ENCODE results near the gene S1PR4. TPM values are rescaled to one million over a fixed set of nuclear protein-coding genes. Genes with fewer than 3 reads are reported as not detected.
"Not testable (repeated sequence)": the region's sequence is repeated elsewhere in the genome, so short reads cannot be mapped to it uniquely, and the experiment has no call there.

Gene S1PR4
- total RNA-seq, 1 experiment from 2014 or later = 0.26 TPM

- CTCF ChIA-PET; H3K9me3 ChIP-seq (ENCODE audit: control insufficient read depth, insufficient read depth, low read depth, low read length); BruUV-seq (replicated peaks); intact Hi-C loops (cut with micrococcal nuclease; ENCODE audit: unreplicated experiment); H3K4me3 ChIP-seq (ENCODE audit: low read depth in 2 of 2, low read length in 2 of 2); in situ Hi-C loops (cut with HindIII; ENCODE audit: low pct_unique_long_range_greater_than_20kb, low sequenced_read_pairs); H3K27me3 ChIP-seq (ENCODE audit: control insufficient read depth, insufficient read depth, low read length); H3K27ac ChIP-seq (ENCODE audit: low read length); POLR2A ChIA-PET; ATAC-seq; H3K36me3 ChIP-seq (ENCODE audit: control insufficient read depth, insufficient read depth, low read length); DNase-seq (ENCODE audit: low read depth, low spot score): not testable (repeated sequence)
- peaks cover 12% of the 10 kb centered on the region for H3K4me1 ChIP-seq (ENCODE audit: control insufficient read depth, insufficient read depth, low read length)
Observed at GRCh38 chr19:3172673-3173000, 5.9 kb upstream of the S1PR4 start.

GRCh38 chr19:3175781-3176714, 2.5 kb upstream of the S1PR4 start:
- intact Hi-C loops (cut with micrococcal nuclease; ENCODE audit: unreplicated experiment) (no loop called here), in situ Hi-C loops (cut with HindIII; ENCODE audit: low pct_unique_long_range_greater_than_20kb, low sequenced_read_pairs) (no loop called here)
- H3K27me3 ChIP-seq (ENCODE audit: control insufficient read depth, insufficient read depth, low read length) = no peaks in the 10 kb centered on the region
- BruUV-seq (replicated peaks) = no TSS peak
- ATAC-seq = peak; percentile 61
- H3K4me3 ChIP-seq (ENCODE audit: low read depth in 2 of 2, low read length in 2 of 2) = no peak overlapping the region
- no peaks in the 10 kb centered on the region for H3K36me3 ChIP-seq (ENCODE audit: control insufficient read depth, insufficient read depth, low read length)
- TF ChIP-seq SIN3A (IDR thresholded peaks at IDR 0.05; ENCODE audit: borderline replicate concordance, insufficient read depth, low read depth, low read length) = no peak
- TF ChIP-seq REST (IDR thresholded peaks at IDR 0.05; ENCODE audit: insufficient read depth in 1 of 2, low read depth in 2 of 2, low read length in 1 of 2) = no peak
- ChIA-PET POLR2A (no interaction called here), CTCF (no interaction called here)
- no peak for DNase-seq (ENCODE audit: low read depth, low spot score)
- no peak overlapping the region for H3K27ac ChIP-seq (ENCODE audit: low read length)
- peaks cover 12% of the 10 kb centered on the region for H3K4me1 ChIP-seq (ENCODE audit: control insufficient read depth, insufficient read depth, low read length)
- no peaks in the 10 kb centered on the region for H3K9me3 ChIP-seq (ENCODE audit: control insufficient read depth, insufficient read depth, low read depth, low read length)

- intact Hi-C loops (cut with micrococcal nuclease; ENCODE audit: unreplicated experiment) = no loop called here
- no peaks in the 10 kb centered on the region for H3K36me3 ChIP-seq (ENCODE audit: control insufficient read depth, insufficient read depth, low read length)
- peaks cover 12% of the 10 kb centered on the region for H3K4me1 ChIP-seq (ENCODE audit: control insufficient read depth, insufficient read depth, low read length)
- in situ Hi-C loops (cut with HindIII; ENCODE audit: low pct_unique_long_range_greater_than_20kb, low sequenced_read_pairs) = no loop called here
- ATAC-seq (peak; percentile 88), DNase-seq (ENCODE audit: low read depth, low spot score) (no peak)
- H3K27me3 ChIP-seq (ENCODE audit: control insufficient read depth, insufficient read depth, low read length) = no peaks in the 10 kb centered on the region
- ChIA-PET POLR2A (no interaction called here), CTCF (no interaction called here)
- BruUV-seq (replicated peaks) = no TSS peak
- no peak overlapping the region for H3K27ac ChIP-seq (ENCODE audit: low read length)
- no peaks in the 10 kb centered on the region for H3K9me3 ChIP-seq (ENCODE audit: control insufficient read depth, insufficient read depth, low read depth, low read length)
- TF ChIP-seq TCF7L2 (IDR thresholded peaks at IDR 0.05; ENCODE audit: low read depth, low read length) = no peak
- H3K4me3 ChIP-seq (ENCODE audit: low read depth in 2 of 2, low read length in 2 of 2) = no peak overlapping the region
Observed at GRCh38 chr19:3176715-3177501, 1.7 kb upstream of the S1PR4 start.
